Hippocampal formation (tissue), 2 donors: ENCODE data around the gene PRKCE.

Experiments
- DNase-seq, 2 donors: peaks; one replicate each; lab custom pipeline; 2025; lab: John Stamatoyannopoulos, UW

PRKCE gene

DNA sequence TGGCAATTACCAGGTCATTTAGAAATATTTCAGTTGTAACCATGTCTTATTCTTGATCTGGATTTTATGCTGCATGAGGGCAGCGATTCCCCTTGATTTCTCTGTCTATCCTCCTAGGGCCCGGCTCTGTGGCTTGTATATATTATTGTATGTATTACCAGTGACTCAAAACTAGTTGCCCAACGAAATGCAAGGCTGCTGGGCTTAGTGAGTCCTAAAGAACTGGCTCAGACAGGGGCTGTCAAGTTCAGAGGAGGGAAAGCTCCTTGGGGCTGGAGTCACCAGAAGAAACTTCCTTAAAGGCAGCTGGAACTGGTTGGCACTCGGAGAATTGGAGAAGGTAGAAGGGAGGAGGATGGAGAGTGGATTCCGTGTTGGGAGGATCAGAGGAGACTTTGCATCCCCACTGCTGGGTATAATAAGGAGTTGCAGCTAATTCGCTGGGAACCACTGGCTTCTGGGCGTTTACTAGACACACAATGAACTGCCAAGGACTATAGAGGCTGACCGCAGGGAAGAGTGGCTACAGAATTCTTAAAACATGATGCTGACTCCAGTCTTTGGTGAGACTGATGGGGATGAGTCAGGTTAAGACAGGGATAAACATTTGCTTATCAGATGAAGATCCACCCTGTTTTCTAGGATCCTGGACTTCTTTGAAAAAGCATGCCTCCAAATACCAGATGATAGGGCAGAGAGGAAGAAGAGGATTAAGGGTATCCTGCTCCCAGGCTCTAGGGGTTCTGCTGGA is 104.3 kb downstream of the PRKCE start:
- no peak for DNase-seq

DNA sequence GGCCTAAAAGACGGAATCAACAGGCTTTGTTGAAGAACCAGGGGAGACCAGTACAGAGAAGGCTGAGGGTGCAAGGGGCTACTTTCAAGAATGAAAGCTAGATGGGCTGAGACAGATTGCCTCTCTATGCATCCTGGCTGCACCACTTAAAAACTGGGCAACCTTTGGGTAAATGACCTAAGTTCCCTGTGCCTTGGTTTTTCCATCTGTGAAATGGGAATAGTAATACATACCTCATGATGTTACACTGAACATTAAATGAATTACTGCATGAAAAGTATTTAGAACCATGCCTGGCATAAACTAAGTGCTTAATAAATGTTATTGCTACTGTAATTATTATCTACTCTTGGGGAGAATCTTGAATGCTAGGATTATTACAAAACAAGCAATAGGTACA is 106.5 kb downstream of the PRKCE start:
- no peak for DNase-seq

DNA sequence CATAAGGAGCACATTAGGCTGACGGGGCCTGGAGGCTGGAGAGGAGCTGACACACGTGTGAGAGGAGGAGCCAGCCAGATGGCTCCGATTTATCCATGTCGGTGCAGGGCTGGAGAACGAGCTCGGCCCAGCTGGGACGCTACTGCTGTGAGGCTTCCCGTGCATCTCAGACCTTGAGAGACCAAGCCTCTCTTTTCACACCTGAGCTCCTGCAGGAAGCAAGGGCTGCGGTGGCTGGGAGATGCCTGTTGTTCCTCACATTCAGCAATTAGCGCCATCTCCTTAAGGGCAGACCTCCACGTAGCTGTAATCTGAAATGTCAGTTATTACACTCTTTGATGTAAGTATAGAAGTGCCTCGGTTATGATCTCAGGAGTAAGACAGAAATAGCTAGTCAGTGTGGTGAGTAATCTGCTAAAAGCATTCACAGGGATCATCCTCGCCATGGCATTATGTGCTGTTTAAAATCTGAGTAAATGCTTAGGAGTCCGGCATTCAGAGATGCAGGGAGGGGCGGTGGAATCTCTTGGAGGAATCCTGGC is 107.9 kb downstream of the PRKCE start:
- no peak for DNase-seq

DNA sequence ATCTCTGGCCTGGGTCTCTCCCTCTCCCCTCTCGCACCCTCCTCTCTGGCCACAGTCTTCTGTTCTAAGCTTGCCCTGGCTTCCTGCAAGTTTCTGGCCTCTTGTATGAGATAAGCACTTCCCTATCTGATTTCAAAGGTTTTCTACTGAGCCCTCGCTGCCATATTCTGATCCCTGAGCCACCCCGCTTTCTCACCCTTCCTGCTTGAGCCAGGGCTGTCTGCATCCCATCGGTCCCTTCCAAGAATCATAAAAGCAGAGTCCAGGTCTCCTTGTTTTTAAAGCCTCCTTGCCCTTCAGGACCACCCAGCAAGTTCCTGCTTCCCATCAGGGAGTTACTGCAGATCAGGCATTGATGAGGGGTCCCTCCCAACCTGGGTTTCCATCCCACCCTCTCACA is 110.2 kb downstream of the PRKCE start:
- DNase-seq = no peak

DNA sequence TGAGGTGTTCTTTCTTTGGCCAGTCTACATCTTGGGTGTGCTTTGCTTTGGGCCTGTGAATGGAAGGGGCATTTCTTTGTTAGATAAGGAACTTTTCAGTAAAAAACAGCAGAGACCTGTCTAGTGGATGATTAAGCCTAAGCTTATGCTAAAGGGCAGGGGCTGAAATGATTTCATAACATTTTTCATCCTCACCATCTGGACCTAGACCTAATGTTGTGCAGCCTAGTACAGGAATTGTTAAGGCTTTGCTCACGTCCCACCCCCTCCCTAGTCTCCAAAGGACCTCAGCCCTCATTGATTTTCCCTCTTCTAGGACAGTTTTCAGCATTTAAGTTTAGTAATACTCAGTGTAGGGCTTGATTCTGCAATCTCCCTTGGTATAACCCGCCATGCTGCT is 111.8 kb downstream of the PRKCE start:
- no peak for DNase-seq

DNA sequence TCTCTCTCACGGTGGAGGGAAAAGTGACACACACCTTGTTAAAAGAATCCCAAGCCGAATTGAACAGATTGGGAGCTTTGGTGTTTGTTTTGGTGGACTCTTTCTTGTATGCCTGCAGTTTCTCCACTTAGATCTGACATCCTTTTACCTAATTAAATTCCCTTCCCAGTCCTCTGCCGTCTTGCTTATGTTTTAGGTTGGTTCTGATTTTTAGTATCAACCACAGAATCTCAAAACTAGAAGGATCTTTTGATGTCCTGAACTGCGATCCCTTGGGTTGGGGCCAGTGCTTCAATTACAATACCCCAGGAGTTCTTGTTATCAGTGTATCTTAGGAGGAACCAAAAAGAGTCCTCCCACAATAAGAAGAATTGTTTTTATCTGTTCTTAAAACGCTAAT is 112.3 kb downstream of the PRKCE start:
- DNase-seq = no peak

DNA sequence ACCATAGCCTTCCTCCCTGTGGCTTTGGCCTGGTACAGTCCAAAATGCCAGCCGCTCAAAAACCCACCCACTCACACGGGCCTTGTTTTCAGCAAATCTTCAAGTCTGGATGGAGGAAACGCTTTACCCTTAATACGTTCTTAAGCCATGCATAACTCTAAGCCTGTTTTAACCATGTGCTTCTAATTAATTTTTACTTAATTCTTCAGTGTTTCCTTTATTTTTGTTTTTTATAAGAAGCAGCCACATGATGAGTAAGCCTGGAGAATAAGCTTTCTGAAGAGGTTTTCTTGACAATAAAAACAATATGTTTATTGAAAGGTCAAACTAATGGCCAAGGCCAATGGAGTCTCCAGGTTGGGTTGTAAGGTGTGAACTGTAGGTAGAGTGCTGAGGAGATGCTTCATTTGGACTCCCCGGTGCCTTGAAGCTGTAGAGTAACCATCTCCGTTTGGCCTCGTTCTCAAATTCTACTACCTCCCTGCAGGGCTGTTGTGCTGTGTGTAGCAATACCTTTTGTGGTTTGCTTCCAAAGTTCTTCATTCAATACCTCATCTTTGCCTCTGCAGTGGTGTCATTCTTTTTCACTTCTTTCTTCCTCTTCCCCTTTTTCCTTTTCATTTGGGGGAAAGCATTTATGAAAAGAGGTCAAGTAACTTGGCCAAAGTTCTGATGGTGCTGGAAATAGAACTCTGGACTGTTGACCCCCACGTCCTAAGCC is 113.7 kb downstream of the PRKCE start:
- DNase-seq = no peak

DNA sequence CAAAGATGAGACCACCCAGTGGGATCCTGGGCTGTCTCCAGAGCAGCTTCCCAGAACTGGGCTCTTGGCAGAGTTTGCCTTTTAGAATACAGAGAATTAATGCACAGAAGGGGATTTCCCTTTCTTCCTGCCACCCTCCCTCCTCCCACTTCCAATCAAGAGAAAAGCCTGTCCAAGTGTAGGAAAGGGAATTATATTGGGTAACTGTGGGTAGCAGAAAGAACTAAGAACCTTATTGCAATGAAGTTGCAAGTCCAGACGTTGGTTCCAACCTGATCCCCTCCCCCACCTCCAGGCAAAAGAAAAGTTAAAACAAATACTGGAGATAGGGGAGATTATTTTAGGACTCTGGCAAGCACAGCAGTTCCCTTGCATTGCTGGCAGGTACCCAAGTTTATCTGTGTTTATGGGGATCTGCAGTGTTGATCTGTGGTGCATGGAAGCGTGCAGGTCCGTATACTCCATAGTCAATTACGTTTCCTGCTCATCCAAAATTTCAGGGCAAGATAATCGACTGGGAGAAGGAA is 114.3 kb downstream of the PRKCE start:
- DNase-seq = no peak

DNA sequence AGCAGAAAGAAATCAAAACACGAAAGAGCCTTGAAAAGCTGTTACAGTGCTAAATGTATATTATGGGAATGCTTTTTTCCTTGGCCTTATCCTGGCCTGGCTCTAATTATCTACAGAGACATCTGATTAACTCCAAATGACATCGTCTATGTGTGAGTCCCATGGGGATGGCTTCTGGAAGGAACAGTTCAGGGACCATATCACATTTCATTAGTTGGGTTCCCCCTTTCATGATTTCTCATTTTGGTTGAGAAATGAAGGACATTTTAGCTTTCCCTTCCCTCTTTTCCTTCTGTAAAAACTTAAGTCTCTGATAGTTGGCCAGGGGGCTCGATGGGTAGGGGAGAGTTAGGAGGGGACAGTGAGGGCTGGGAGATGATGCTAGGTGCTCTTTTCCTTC is 116.7 kb downstream of the PRKCE start:
- DNase-seq = no peak

DNA sequence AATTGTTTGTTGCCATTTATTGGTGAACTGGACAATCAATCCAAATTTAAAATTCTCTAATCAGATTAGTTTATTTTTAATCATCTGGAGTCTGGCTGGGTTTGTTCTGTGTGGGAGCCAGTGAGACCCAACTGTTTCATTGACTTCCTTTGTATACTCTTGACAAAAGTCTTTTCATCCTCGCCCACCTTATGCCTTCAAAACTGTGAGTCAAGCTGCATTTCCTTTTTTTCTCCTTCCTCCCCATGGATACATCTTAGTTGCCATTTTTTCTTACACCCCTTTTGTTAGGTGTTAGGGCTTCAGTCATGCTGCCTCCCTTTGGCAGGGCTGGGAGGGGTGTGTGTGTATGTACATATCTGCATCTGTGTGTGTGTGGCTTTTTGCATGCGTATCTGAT is 117.6 kb downstream of the PRKCE start:
- DNase-seq = no peak

DNA sequence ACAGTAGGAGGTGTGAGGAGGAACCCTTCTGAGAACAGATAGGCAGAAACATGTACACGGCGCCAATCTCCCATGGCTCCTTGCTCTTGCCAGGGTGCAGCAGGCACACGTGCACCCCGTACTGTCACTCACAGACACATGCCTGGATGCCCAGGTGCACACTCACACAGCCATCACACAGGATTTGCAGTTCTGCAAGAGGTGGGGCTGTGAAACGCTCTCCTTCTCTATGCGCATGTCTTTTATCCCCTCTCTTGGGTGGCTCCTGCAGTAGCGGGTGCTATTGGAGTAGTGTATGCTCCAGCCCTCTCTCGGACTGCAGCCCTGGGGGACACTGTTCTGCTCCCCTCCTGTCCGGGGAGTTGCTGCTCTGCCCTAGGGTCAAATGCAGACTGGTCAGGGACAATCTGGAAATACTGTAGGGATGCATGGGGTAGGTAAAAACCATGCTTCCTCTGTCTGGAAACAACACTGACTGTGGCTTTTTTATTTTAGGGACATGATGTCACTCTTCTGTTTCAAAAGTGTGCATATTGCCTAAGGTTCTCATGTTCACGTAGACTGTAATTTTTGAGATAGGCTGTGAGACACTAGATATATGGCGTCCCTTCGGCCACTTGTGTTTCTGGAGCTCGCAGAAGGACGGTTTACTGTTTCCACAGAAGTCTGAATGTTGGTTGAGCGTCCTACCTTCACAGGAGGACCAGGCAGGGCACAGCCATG is 118.5 kb downstream of the PRKCE start:
- DNase-seq = no peak

DNA sequence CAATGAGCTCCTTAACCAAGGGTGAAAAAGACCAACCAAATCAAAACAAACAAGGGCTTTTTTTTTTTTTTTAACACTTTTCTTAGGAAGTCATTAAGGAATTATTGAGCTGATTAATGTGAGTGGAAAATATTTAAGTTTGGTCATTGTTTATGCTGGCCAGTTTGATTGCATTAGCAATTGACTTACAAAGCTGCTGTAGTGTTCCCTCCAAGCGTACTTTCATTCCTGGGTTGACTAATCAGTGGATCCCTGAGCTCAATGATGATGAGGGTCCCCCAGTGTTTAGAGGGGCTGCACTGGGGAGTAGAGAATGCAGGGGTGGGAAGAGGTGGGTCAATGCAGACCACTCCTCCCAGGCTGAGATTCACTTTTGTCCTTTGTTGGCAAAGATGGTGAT is 119.3 kb downstream of the PRKCE start:
- DNase-seq = no peak

DNA sequence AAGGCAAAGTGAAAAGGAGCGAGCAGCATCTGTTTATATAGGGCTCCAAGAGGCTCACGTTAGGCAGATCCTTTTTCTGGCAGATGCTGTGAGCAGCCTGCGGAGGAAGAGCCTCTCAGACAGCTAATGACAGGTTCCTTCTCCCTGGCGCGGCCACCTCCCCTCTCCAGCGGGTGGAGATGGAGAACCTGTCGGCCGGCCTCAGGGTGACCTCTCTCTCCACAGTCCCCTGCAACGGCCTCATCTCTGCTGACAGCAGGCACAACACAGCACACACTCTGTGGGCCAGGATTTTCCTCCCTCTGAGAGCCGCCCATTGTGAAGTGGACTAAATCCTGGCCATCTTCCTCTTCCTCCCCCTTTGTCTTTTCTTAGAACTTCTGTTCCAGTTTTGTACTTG is 119.8 kb downstream of the PRKCE start:
- DNase-seq = peak in 1 of 2 donors; percentile 19

DNA sequence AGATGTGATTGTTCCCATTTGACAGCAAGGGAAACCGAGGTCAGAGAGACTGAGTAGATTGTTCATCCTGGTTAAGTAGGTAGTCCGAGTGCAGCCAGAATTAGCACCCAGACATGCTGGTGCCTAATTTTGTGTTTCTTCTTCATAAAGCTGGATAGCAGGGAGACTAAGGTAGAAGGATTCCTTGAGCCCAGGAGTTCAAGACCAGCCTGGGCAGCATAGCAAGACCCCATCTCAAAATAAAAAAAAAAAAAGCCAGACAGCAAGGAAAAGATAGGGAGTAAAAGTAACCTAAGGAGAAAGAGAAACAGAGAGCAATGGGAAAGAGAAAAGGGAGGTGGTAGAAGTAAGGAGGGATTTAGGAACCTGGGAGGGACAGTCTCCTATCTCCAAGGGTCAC is 120.6 kb downstream of the PRKCE start:
- DNase-seq = no peak

DNA sequence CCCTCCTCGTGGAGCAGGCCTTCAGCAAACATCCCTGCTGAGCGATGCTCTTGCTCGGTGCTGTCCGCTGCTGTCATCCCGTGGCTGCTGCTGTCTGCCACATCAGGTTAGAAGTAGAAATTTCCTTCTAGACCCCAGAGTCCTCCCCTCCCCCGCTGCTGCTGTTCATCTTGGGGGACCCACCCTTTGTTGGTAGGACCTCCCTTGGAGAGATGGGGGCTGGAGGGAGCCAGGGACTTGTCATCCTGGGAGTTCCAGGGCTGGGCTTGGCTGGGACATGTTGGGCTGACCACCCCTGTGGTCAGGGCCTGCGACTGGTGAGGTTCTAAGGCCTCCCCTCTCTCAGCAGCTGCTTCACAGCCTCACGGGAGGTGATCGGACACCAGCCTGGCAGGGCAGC is 122.4 kb downstream of the PRKCE start:
- DNase-seq = no peak

DNA sequence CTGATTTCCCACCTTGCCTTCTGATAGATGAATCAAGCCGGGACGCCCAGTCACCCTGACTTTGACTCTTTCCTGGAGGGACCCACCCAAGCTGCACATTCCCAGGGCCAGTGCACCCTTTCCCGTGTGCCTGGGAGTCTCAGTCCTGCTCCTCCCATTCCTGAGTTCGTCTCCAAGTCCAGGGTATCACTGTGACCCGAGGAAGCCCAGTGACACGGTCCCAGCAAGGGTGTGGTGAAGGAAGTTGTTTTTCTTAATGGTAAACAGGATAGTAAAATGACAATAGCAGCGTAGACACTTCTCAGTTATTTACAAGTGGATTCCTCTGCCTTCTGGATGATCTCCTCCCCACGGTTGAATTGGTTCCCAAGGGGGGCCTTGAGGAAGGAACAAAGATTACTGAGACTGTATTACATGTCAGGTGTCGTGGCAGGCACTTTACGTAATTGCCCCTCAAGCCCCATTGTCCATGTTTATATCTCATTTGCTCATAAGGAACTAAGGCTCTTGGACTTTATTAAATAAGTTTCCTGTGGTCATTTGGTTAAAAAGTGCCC is 123.3 kb downstream of the PRKCE start:
- DNase-seq = no peak

DNA sequence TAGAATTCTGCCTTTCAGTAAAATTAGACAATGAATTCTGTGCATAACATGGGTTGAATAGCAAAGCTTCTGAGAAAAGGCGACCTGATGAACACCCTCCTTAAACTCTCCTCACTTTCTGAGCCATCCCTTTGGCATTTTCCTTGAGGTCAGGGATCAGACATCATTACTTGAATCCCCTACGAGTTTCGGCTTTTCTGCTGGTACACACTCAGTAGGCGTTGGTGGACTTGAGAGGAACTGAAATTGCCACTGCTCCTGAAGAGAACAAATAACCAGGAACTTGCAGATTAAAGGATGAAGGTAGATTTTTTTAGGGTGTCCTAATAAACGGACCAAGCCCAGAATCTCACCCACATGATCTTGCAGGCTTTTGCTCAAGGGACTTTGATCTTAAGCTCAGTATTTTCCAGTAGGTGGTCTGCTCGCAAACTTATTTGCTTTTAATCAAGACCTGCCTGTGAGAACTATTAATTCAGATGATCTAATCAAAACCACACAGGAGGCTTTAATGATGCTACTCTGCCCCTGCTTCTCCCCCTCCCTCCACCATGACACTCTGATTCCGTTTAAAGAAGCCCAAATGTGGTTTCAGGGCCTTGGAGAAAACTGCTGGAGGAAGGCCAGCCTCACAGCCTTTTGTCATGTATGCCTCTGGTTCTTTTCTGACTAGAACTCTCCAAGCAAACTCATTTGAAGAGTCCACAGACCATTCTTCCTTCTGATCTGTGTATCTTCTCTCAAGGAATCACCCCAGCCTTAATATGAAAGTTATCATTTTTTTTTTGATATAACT is 124.9 kb downstream of the PRKCE start:
- no peak for DNase-seq

DNA sequence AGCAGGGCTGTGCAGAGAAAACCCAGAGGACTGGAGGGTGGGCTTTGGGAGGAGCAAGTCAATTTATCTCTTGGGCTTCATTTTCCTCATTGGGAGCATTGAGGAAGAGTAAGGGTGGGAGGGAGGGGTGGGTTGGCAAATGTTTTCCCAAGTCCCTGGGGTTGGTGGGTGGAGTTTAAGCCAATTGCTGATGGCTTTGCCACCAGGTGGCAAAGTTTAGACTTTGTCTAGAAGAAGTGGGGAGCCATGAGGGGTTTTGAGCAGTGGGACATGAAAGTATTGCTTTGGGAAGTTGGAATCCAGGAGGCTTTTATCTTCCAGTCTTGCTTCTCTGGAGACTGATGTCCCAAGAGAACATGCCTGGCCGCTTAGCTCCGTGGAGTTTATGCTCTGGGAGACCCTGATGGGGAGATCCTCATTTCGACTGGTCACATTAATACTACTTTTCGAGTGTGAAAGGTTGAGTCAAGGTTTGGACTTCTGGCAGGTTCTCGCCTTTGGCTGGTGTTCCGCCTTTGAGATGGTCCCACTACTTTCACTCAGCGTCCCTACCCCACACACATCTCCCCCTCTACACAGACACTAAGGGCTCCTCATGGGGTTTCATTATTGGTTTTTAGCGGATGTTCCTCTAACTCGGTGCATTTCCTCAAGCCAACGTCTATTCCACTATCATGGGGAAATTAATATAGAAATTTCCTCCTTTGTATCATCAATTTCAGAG is 126.7 kb downstream of the PRKCE start:
- no peak for DNase-seq

DNA sequence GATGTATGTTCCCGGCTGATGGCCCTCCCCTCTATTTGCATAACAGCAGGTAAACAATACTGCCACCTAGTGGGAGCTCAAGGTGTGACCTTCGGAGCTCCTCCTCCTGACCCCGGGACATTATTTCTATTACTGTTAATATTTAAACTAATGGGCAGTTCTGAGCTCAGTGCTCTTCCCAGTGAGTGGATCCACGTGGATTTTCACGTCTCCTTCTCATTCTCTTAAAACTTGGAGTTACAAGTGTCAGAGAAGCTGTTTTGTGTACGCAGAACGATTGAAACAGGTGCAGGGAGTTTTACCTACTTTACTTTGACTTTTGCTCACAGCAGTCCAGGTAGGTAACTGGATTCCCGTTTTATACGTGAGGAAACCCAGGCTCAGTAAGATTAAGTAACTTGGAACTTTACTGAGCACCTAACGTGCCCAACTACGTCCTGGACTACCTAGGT is 127.3 kb downstream of the PRKCE start:
- DNase-seq = peak; percentile 16 to 28
